Activated T-helper 9 cell treated with anti-CD3 and anti-CD28 coated beads, Interleukin-2, amount 50 U/mL, for 16 hours (primary cell): ENCODE data around the gene PCSK5.

Experiments used
- DNase-seq: peaks from one replicate; pipeline ENCODE4 v3.0.0-alpha.2; 2020; ENCODE audit warnings: low read depth

The PCSK5 gene

GRCh38 chr9:75921391-75922127 is 31.1 kb downstream of the PCSK5 start:
- no peak for DNase-seq

GRCh38 chr9:75926385-75926784 is 35.9 kb downstream of the PCSK5 start:
- no peak for DNase-seq

GRCh38 chr9:75927356-75927755 is 36.9 kb downstream of the PCSK5 start:
- no peak for DNase-seq

GRCh38 chr9:75930190-75930589 is 39.7 kb downstream of the PCSK5 start:
- no peak for DNase-seq

GRCh38 chr9:75930730-75931321 is 40.4 kb downstream of the PCSK5 start:
- DNase-seq, result no peak

- no peak for DNase-seq
Observed at GRCh38 chr9:75933982-75934381, 43.5 kb downstream of the PCSK5 start.

- no peak for DNase-seq
Observed at GRCh38 chr9:75935591-75935990, 45.1 kb downstream of the PCSK5 start.

- no peak for DNase-seq
Observed at GRCh38 chr9:75937521-75938258, 47.2 kb downstream of the PCSK5 start.

GRCh38 chr9:75938946-75939345 is 48.5 kb downstream of the PCSK5 start:
- no peak for DNase-seq

GRCh38 chr9:75939536-75940111 is 49.2 kb downstream of the PCSK5 start:
- no peak for DNase-seq

- no peak for DNase-seq
Observed at GRCh38 chr9:75941066-75941465, 50.6 kb downstream of the PCSK5 start.

- DNase-seq, result no peak
Observed at GRCh38 chr9:75941577-75942311, 51.3 kb downstream of the PCSK5 start.

- DNase-seq, result no peak
Observed at GRCh38 chr9:75946766-75947165, 56.3 kb downstream of the PCSK5 start.

GRCh38 chr9:75947233-75947632 is 56.8 kb downstream of the PCSK5 start:
- DNase-seq, result no peak

- DNase-seq, result no peak
Observed at GRCh38 chr9:75950998-75951397, 60.5 kb downstream of the PCSK5 start.

GRCh38 chr9:75953218-75953617 is 62.7 kb downstream of the PCSK5 start:
- DNase-seq, result no peak

GRCh38 chr9:75956161-75956560 is 65.7 kb downstream of the PCSK5 start:
- no peak for DNase-seq

GRCh38 chr9:75957116-75957515 is 66.6 kb downstream of the PCSK5 start:
- no peak for DNase-seq

- DNase-seq, result no peak
Observed at GRCh38 chr9:75958226-75958625, 67.8 kb downstream of the PCSK5 start.

- no peak for DNase-seq
Observed at GRCh38 chr9:75960551-75960950, 70.1 kb downstream of the PCSK5 start.

- DNase-seq, result no peak
Observed at GRCh38 chr9:75962013-75962661, 71.7 kb downstream of the PCSK5 start.

- DNase-seq, result no peak
Observed at GRCh38 chr9:75962662-75963036, 72.2 kb downstream of the PCSK5 start.
